ENCODE measurements around the gene PNCK.

Gene PNCK

GRCh38 chrX:153657161-153657560 is 16.5 kb downstream of the PNCK start:
- no peak for DNase-seq

- DNase-seq, result no peak
Measured at GRCh38 chrX:153653556-153653955, 20.1 kb downstream of the PNCK start.

GRCh38 chrX:153651540-153652079 is 22.0 kb downstream of the PNCK start:
- no peak for DNase-seq

- DNase-seq, result no peak
Measured at GRCh38 chrX:153650959-153651358, 22.7 kb downstream of the PNCK start.

GRCh38 chrX:153649915-153650782 is 23.5 kb downstream of the PNCK start:
- DNase-seq, result no peak

- DNase-seq, result no peak
Measured at GRCh38 chrX:153649178-153649914, 24.3 kb downstream of the PNCK start.

- no peak for DNase-seq
Measured at GRCh38 chrX:153648358-153649177, 25.0 kb downstream of the PNCK start.

- DNase-seq, result no peak
Measured at GRCh38 chrX:153647461-153648357, 25.9 kb downstream of the PNCK start.

- no peak for DNase-seq
Measured at GRCh38 chrX:153646620-153647373, 26.8 kb downstream of the PNCK start, which contains the start of gene DUSP9. DUSP9 (plus strand) TSS chrX:153647203; CDS start chrX:153647954, 751 bp downstream.

- DNase-seq, result no peak
Measured at GRCh38 chrX:153645921-153646488, 27.6 kb downstream of the PNCK start.

- no peak for DNase-seq
Measured at GRCh38 chrX:153645151-153645550, 28.5 kb downstream of the PNCK start.

GRCh38 chrX:153644356-153645125 is 29.1 kb downstream of the PNCK start:
- no peak for DNase-seq

- DNase-seq, result no peak
Measured at GRCh38 chrX:153643431-153644351, 29.9 kb downstream of the PNCK start.

GRCh38 chrX:153642655-153643430 is 30.8 kb downstream of the PNCK start:
- DNase-seq, result no peak

GRCh38 chrX:153642051-153642654 is 31.5 kb downstream of the PNCK start:
- no peak for DNase-seq

- no peak for DNase-seq
Measured at GRCh38 chrX:153641627-153642026, 32.0 kb downstream of the PNCK start.
